GDM1 (cell line): Measurements from ENCODE around the gene CDCA5.

ENCODE experiments used
- DNase-seq: peaks from one replicate; lab custom pipeline; 2025; lab: John Stamatoyannopoulos, UW

The CDCA5 gene

GRCh38 chr11:65107078-65107477, 23.2 kb upstream of the CDCA5 start:
- DNase-seq, result no peak

GRCh38 chr11:65104628-65105027, 20.8 kb upstream of the CDCA5 start:
- DNase-seq, result no peak

GRCh38 chr11:65103476-65103875, 19.6 kb upstream of the CDCA5 start:
- no peak for DNase-seq

- no peak for DNase-seq
Observed at GRCh38 chr11:65102142-65103095, 18.6 kb upstream of the CDCA5 start.

GRCh38 chr11:65100674-65101350, 17.0 kb upstream of the CDCA5 start:
- no peak for DNase-seq

- no peak for DNase-seq
Observed at GRCh38 chr11:65096926-65097325, 13.1 kb upstream of the CDCA5 start.

- peak; percentile 74 for DNase-seq
Observed at GRCh38 chr11:65095974-65096806, 12.3 kb upstream of the CDCA5 start, which contains the start of gene VPS51. Gene VPS51 (plus strand): TSS chr11:65096214. CDS start chr11:65096251, 37 bp downstream.

GRCh38 chr11:65095427-65095826, 11.6 kb upstream of the CDCA5 start:
- DNase-seq, result no peak

GRCh38 chr11:65090628-65091027, 6.8 kb upstream of the CDCA5 start:
- DNase-seq, result no peak

GRCh38 chr11:65089621-65090020, 5.8 kb upstream of the CDCA5 start:
- no peak for DNase-seq

GRCh38 chr11:65087827-65088226, 4.0 kb upstream of the CDCA5 start:
- no peak for DNase-seq

- DNase-seq, result no peak
Observed at GRCh38 chr11:65087216-65087615, 3.4 kb upstream of the CDCA5 start.

GRCh38 chr11:65086809-65087208, 3.0 kb upstream of the CDCA5 start:
- no peak for DNase-seq

GRCh38 chr11:65085446-65085845, 1.6 kb upstream of the CDCA5 start:
- no peak for DNase-seq

- no peak for DNase-seq
Observed at GRCh38 chr11:65084598-65085375, 947 bp upstream of the CDCA5 start.

- no peak for DNase-seq
Observed at GRCh38 chr11:65083134-65083833, 556 bp downstream of the CDCA5 start.

GRCh38 chr11:65078786-65079342, 5.0 kb downstream of the CDCA5 start:
- DNase-seq, result no peak

- DNase-seq, result peak; percentile 49
Observed at GRCh38 chr11:65078151-65078550, 5.7 kb downstream of the CDCA5 start.

GRCh38 chr11:65077451-65077850, 6.4 kb downstream of the CDCA5 start:
- no peak for DNase-seq

GRCh38 chr11:65072631-65072966, 11.2 kb downstream of the CDCA5 start:
- DNase-seq, result no peak
